Measurements from ENCODE around the gene CHRNA5.
A peak's percentile ranks its signal among the peaks of the same experiment; 100 is the strongest.
"Not testable (repeated sequence)": the region's sequence is repeated elsewhere in the genome, so short reads cannot be mapped to it uniquely, and the experiment has no call there.

Gene CHRNA5

GRCh38 chr15:78565097-78565950 is at the start of gene CHRNA5:
Gene CHRNA5 (plus strand): TSS chr15:78565520. CDS start chr15:78565720, 200 bp downstream.
- DNase-seq: peak; percentile 73 to 83

- DNase-seq: not testable (repeated sequence)
Measured at GRCh38 chr15:78520035-78520434, 45.3 kb upstream of the CHRNA5 start.

GRCh38 chr15:78524230-78524629 is 41.1 kb upstream of the CHRNA5 start:
- no peak for DNase-seq

GRCh38 chr15:78527325-78527724 is 38.0 kb upstream of the CHRNA5 start:
- no peak for DNase-seq

- no peak for DNase-seq
Measured at GRCh38 chr15:78533331-78533730, 32.0 kb upstream of the CHRNA5 start.

- no peak for DNase-seq
Measured at GRCh38 chr15:78536134-78536533, 29.2 kb upstream of the CHRNA5 start.

- no peak for DNase-seq
Measured at GRCh38 chr15:78537266-78537905, 27.9 kb upstream of the CHRNA5 start.

- DNase-seq: no peak
Measured at GRCh38 chr15:78538358-78538757, 27.0 kb upstream of the CHRNA5 start.

GRCh38 chr15:78539464-78540140 is 25.7 kb upstream of the CHRNA5 start:
- DNase-seq: not testable (repeated sequence)

GRCh38 chr15:78540141-78540870 is 25.0 kb upstream of the CHRNA5 start, which contains the start of gene PSMA4:
Gene PSMA4 (plus strand): TSS chr15:78540444. CDS start chr15:78541928, 1,484 bp downstream.
- peak; percentile 93 to 96 for DNase-seq

- DNase-seq: no peak
Measured at GRCh38 chr15:78540871-78541743, 24.2 kb upstream of the CHRNA5 start.

- no peak for DNase-seq
Measured at GRCh38 chr15:78541744-78542034, 23.6 kb upstream of the CHRNA5 start.

GRCh38 chr15:78542647-78543046 is 22.7 kb upstream of the CHRNA5 start:
- DNase-seq: no peak

GRCh38 chr15:78550194-78550593 is 15.1 kb upstream of the CHRNA5 start:
- DNase-seq: no peak

GRCh38 chr15:78550815-78551214 is 14.5 kb upstream of the CHRNA5 start:
- DNase-seq: no peak

GRCh38 chr15:78551902-78552301 is 13.4 kb upstream of the CHRNA5 start:
- DNase-seq: no peak

GRCh38 chr15:78552597-78552996 is 12.7 kb upstream of the CHRNA5 start:
- DNase-seq: no peak

- DNase-seq: not testable (repeated sequence)
Measured at GRCh38 chr15:78560201-78560600, 5.1 kb upstream of the CHRNA5 start.

- no peak for DNase-seq
Measured at GRCh38 chr15:78561490-78561889, 3.8 kb upstream of the CHRNA5 start.

GRCh38 chr15:78563092-78563491 is 2.2 kb upstream of the CHRNA5 start:
- no peak for DNase-seq

GRCh38 chr15:78564743-78565096 is 600 bp upstream of the CHRNA5 start:
- DNase-seq: no peak
